Central memory CD8-positive, alpha-beta T cell (primary cell): Measurements from ENCODE around the gene SPACA9.

Source experiments
- ATAC-seq: fragments of 150-1000 bp; cut with Tn5 transposase; replicated peaks from 2 replicates; pipeline ENCODE4 v1.10.0; 2022; ENCODE audit warnings: mild to moderate bottlenecking, moderate FRiP score, moderate number of reproducible peaks; ENCODE audit not compliant: poor library complexity, severe bottlenecking; ENCODE audit errors: extremely low read depth
- DNase-seq, 2 donors: peaks; one replicate each; pipeline ENCODE4 v3.0.0; 2021; ENCODE audit warnings: low spot score in 2 of 2
- H3K27ac Mint-ChIP-seq: one replicate; pipeline ENCODE4 v1.8.0; 2022; ENCODE audit warnings: low read depth, mild to moderate bottlenecking, moderate library complexity, mixed read lengths
- H3K27me3 Mint-ChIP-seq: one replicate; pipeline ENCODE4 v1.8.0; 2022; ENCODE audit warnings: mixed read lengths
- H3K36me3 Mint-ChIP-seq: one replicate; pipeline ENCODE4 v1.8.0; 2022; ENCODE audit warnings: mild to moderate bottlenecking, moderate library complexity, mixed read lengths; ENCODE audit not compliant: insufficient read depth
- H3K4me1 Mint-ChIP-seq: one replicate; pipeline ENCODE4 v1.8.0; 2022; ENCODE audit warnings: mixed read lengths
- H3K4me3 Mint-ChIP-seq: one replicate; pipeline ENCODE4 v1.8.0; 2022; ENCODE audit warnings: mild to moderate bottlenecking, moderate library complexity, mixed read lengths
- H3K9me3 Mint-ChIP-seq: one replicate; pipeline ENCODE4 v1.8.0; 2022; ENCODE audit warnings: mixed read lengths

SPACA9 gene

GRCh38 chr9:132873403-132873802 lies 5.3 kb upstream of the SPACA9 start:
- Mint-ChIP-seq H3K4me3 (peak overlapping the region; percentile 22), H3K27me3 (no peaks in the 10 kb centered on the region), H3K4me1 (no peaks in the 10 kb centered on the region), H3K36me3 (peaks cover 8% of the 10 kb centered on the region), H3K9me3 (no peaks in the 10 kb centered on the region), H3K27ac (no peak overlapping the region)
- DNase-seq (no peak), ATAC-seq (no peak)

- DNase-seq (no peak), ATAC-seq (no peak)
- H3K27me3 Mint-ChIP-seq, result no peaks in the 10 kb centered on the region
- peaks cover 11% of the 10 kb centered on the region for H3K36me3 Mint-ChIP-seq
- no peaks in the 10 kb centered on the region for H3K9me3 Mint-ChIP-seq
- no peak overlapping the region for H3K27ac Mint-ChIP-seq
- H3K4me3 Mint-ChIP-seq, result no peak overlapping the region
- H3K4me1 Mint-ChIP-seq, result peaks cover 15% of the 10 kb centered on the region
Measured at GRCh38 chr9:132875159-132875558, 3.5 kb upstream of the SPACA9 start.

GRCh38 chr9:132876849-132877248 lies 1.8 kb upstream of the SPACA9 start:
- Mint-ChIP-seq H3K27me3 (no peaks in the 10 kb centered on the region), H3K9me3 (no peaks in the 10 kb centered on the region), H3K36me3 (peaks cover 13% of the 10 kb centered on the region), H3K4me1 (peaks cover 17% of the 10 kb centered on the region), H3K27ac (no peak overlapping the region), H3K4me3 (peak overlapping the region; percentile 80)
- ATAC-seq, result no peak
- DNase-seq, result no peak

- Mint-ChIP-seq H3K27me3 (no peaks in the 10 kb centered on the region), H3K36me3 (peaks cover 16% of the 10 kb centered on the region), H3K9me3 (no peaks in the 10 kb centered on the region), H3K27ac (peak overlapping the region; percentile 87), H3K4me1 (peaks cover 17% of the 10 kb centered on the region), H3K4me3 (peak overlapping the region; percentile 80)
- ATAC-seq (no peak), DNase-seq (no peak)
Measured at GRCh38 chr9:132877458-132877823, 1.3 kb upstream of the SPACA9 start.

- Mint-ChIP-seq H3K27ac (peak within 1 kb of the TSS; percentile 87), H3K27me3 (no peaks in the 10 kb centered on the region), H3K9me3 (no peaks in the 10 kb centered on the region), H3K4me3 (peak within 1 kb of the TSS; percentile 80), H3K4me1 (peaks cover 17% of the 10 kb centered on the region), H3K36me3 (peaks cover 16% of the 10 kb centered on the region)
- DNase-seq, result peak; percentile 64 to 66
- peak; percentile 74 for ATAC-seq
Measured at GRCh38 chr9:132877824-132878694, 639 bp upstream of the SPACA9 start, which contains the start of gene AK8. TSS of gene AK8 (minus strand) at chr9:132878284. CDS start at chr9:132878255, 29 bp downstream.

- Mint-ChIP-seq H3K9me3 (no peaks in the 10 kb centered on the region), H3K27ac (peak overlapping the region; percentile 87), H3K27me3 (no peaks in the 10 kb centered on the region), H3K4me3 (peak overlapping the region; percentile 80), H3K4me1 (peaks cover 17% of the 10 kb centered on the region), H3K36me3 (peaks cover 15% of the 10 kb centered on the region)
- DNase-seq (no peak), ATAC-seq (no peak)
Measured at GRCh38 chr9:132879457-132880323, 992 bp downstream of the SPACA9 start.

- Mint-ChIP-seq H3K4me3 (peak overlapping the region; percentile 17), H3K27ac (no peak overlapping the region), H3K4me1 (peaks cover 17% of the 10 kb centered on the region), H3K27me3 (no peaks in the 10 kb centered on the region), H3K9me3 (no peaks in the 10 kb centered on the region), H3K36me3 (peaks cover 15% of the 10 kb centered on the region)
- no peak for ATAC-seq
- DNase-seq, result no peak
Measured at GRCh38 chr9:132880324-132880661, 1.6 kb downstream of the SPACA9 start.

- no peaks in the 10 kb centered on the region for H3K27me3 Mint-ChIP-seq
- no peak for DNase-seq
- no peak for ATAC-seq
- H3K36me3 Mint-ChIP-seq, result peaks cover 15% of the 10 kb centered on the region
- H3K9me3 Mint-ChIP-seq, result no peaks in the 10 kb centered on the region
- no peak overlapping the region for H3K27ac Mint-ChIP-seq
- peaks cover 17% of the 10 kb centered on the region for H3K4me1 Mint-ChIP-seq
- no peak overlapping the region for H3K4me3 Mint-ChIP-seq
Measured at GRCh38 chr9:132881826-132882225, 3.1 kb downstream of the SPACA9 start.

- Mint-ChIP-seq H3K4me3 (no peak overlapping the region), H3K9me3 (no peaks in the 10 kb centered on the region), H3K36me3 (peaks cover 10% of the 10 kb centered on the region), H3K27ac (no peak overlapping the region), H3K4me1 (peaks cover 17% of the 10 kb centered on the region), H3K27me3 (no peaks in the 10 kb centered on the region)
- DNase-seq (no peak), ATAC-seq (no peak)
Measured at GRCh38 chr9:132882616-132883015, 3.9 kb downstream of the SPACA9 start.

- ATAC-seq (no peak), DNase-seq (no peak)
- H3K4me3 Mint-ChIP-seq, result no peak overlapping the region
- no peaks in the 10 kb centered on the region for H3K9me3 Mint-ChIP-seq
- H3K27ac Mint-ChIP-seq, result no peak overlapping the region
- no peaks in the 10 kb centered on the region for H3K27me3 Mint-ChIP-seq
- H3K4me1 Mint-ChIP-seq, result peaks cover 18% of the 10 kb centered on the region
- peaks cover 9% of the 10 kb centered on the region for H3K36me3 Mint-ChIP-seq
Measured at GRCh38 chr9:132883349-132884294, 4.9 kb downstream of the SPACA9 start.

GRCh38 chr9:132885720-132886333 lies 7.1 kb downstream of the SPACA9 start:
- Mint-ChIP-seq H3K4me3 (no peak overlapping the region), H3K9me3 (no peaks in the 10 kb centered on the region), H3K4me1 (peaks cover 5% of the 10 kb centered on the region), H3K27ac (no peak overlapping the region), H3K27me3 (no peaks in the 10 kb centered on the region), H3K36me3 (peaks cover 2% of the 10 kb centered on the region)
- DNase-seq (no peak), ATAC-seq (no peak)

- DNase-seq, result no peak
- Mint-ChIP-seq H3K9me3 (no peaks in the 10 kb centered on the region), H3K4me3 (no peak overlapping the region), H3K4me1 (peaks cover 5% of the 10 kb centered on the region), H3K36me3 (peaks cover 2% of the 10 kb centered on the region), H3K27me3 (no peaks in the 10 kb centered on the region), H3K27ac (no peak overlapping the region)
- ATAC-seq, result no peak
Measured at GRCh38 chr9:132886334-132886725, 7.6 kb downstream of the SPACA9 start.
